SU-DHL-6 (cell line): ENCODE measurements around the gene CTSZ.

Experiments used
- H2AFZ ChIP-seq: fragments of 200-600 bp; sonication (generic); 2 replicates; pipeline ENCODE4 v1.6.1; 2014; ENCODE audit warnings: low read depth, mild to moderate bottlenecking, moderate library complexity, mixed read lengths, antibody characterized with exemption, low read length; ENCODE audit not compliant: severe bottlenecking
- H3F3A ChIP-seq: fragments of 200-600 bp; shearing (Covaris generic); 2 replicates; pipeline ENCODE4 v1.6.0; 2016; ENCODE audit warnings: antibody characterized with exemption, mild to moderate bottlenecking; ENCODE audit not compliant: insufficient read depth
- H3K27ac ChIP-seq: fragments of 200-600 bp; sonication (generic); 2 replicates; pipeline ENCODE4 v1.5.1; 2016; ENCODE audit warnings: low read depth, mild to moderate bottlenecking, low read length, moderate library complexity, mixed read lengths
- H3K27me3 ChIP-seq: fragments of 200-600 bp; sonication (generic), shearing (Covaris generic); 2 replicates; pipeline ENCODE4 v1.6.0; 2014; ENCODE audit warnings: mild to moderate bottlenecking, low read length
- H3K36me3 ChIP-seq: fragments of 200-600 bp; sonication (generic); 2 replicates; pipeline ENCODE4 v1.6.1; 2014; ENCODE audit warnings: mild to moderate bottlenecking, low read length, mixed read lengths
- H3K4me2 ChIP-seq: fragments of 300-600, 200-600 bp; shearing (Covaris generic), sonication (generic); 2 replicates; pipeline ENCODE4 v1.6.0; 2014; ENCODE audit warnings: low read length, low read depth, mild to moderate bottlenecking; ENCODE audit not compliant: poor library complexity, severe bottlenecking
- H3K4me3 ChIP-seq: fragments of 200-600 bp; sonication (generic); 2 replicates; pipeline ENCODE4 v1.5.1; 2014; ENCODE audit warnings: antibody characterized with exemption, low read length, mild to moderate bottlenecking, mixed read lengths; ENCODE audit not compliant: insufficient read depth, poor library complexity, severe bottlenecking
- H3K79me2 ChIP-seq: fragments of 200-600 bp; sonication (generic); 2 replicates; pipeline ENCODE4 v1.6.1; 2014; ENCODE audit warnings: mild to moderate bottlenecking, low read length, moderate library complexity; ENCODE audit not compliant: insufficient read depth
- H3K9ac ChIP-seq: fragments of 200-600 bp; sonication (generic); 2 replicates; pipeline ENCODE4 v1.7.0; 2014; ENCODE audit warnings: mild to moderate bottlenecking, low read length
- H3K9me2 ChIP-seq: fragments of 200-600 bp; sonication (generic); replicated peaks from 2 replicates; pipeline ENCODE4 v1.6.1; 2014; ENCODE audit warnings: low read length; ENCODE audit not compliant: insufficient read depth
- H3K9me3 ChIP-seq: fragments of 200-600 bp; sonication (generic); 2 replicates; pipeline ENCODE4 v1.6.1; 2014; ENCODE audit warnings: low read length, mixed read lengths; ENCODE audit not compliant: insufficient read depth
- H4K20me1 ChIP-seq: fragments of 200-600 bp; sonication (generic); 2 replicates; pipeline ENCODE4 v1.6.1; 2014; ENCODE audit warnings: low read depth, mild to moderate bottlenecking, antibody characterized with exemption, low read length, moderate library complexity, mixed read lengths
- EZH2phosphoT487 ChIP-seq: fragments of 200-600 bp; sonication (generic), shearing (Covaris generic); conservative IDR thresholded peaks from 2 replicates; pipeline ENCODE4 v1.6.1; 2018; ENCODE audit warnings: mild to moderate bottlenecking, antibody characterized with exemption, low read length, moderate library complexity, mixed read lengths
- TF ChIP-seq, protein P1 (sequence below): fragments of 200-600 bp; sonication (generic); IDR thresholded peaks from one replicate; pipeline ENCODE4 v1.5.1; 2017; ENCODE audit warnings: antibody characterized with exemption, mild to moderate bottlenecking, low read length, moderate library complexity; ENCODE audit not compliant: insufficient read depth, poor library complexity, severe bottlenecking

CTSZ gene

DNA sequence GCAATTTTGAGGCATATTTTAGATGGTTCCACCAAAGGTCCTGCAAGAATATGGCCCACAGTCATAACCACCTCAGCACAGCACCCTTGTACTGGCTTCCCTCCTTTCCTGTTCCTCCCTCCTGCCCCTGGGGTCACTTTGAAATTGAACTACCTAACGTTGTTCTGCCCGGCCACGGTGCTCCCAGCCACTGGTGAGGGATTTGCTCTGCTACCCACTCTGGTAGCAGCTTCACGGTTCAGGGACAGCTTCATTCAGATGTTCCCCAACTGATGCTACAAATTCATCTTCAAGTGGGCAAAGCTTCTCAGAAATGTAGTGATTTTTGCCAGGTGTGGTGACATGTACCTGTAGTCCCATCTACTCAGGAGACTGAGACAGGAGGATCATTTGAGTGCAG, 33.9 kb downstream of the CTSZ start:
- H3K27ac ChIP-seq = no peak overlapping the region
- H4K20me1 ChIP-seq = no peaks in the 10 kb centered on the region
- no peaks in the 10 kb centered on the region for H3K36me3 ChIP-seq
- 0 out of 2 replicates have a peak, but pooled peaks cover 3% of the 10 kb centered on the region for H3F3A ChIP-seq
- H2AFZ ChIP-seq = no peak overlapping the region
- H3K4me2 ChIP-seq = no peak overlapping the region
- H3K9me3 ChIP-seq = no peaks in the 10 kb centered on the region
- no peak for TF ChIP-seq EZH2phosphoT487
- TF ChIP-seq, protein P1, sequence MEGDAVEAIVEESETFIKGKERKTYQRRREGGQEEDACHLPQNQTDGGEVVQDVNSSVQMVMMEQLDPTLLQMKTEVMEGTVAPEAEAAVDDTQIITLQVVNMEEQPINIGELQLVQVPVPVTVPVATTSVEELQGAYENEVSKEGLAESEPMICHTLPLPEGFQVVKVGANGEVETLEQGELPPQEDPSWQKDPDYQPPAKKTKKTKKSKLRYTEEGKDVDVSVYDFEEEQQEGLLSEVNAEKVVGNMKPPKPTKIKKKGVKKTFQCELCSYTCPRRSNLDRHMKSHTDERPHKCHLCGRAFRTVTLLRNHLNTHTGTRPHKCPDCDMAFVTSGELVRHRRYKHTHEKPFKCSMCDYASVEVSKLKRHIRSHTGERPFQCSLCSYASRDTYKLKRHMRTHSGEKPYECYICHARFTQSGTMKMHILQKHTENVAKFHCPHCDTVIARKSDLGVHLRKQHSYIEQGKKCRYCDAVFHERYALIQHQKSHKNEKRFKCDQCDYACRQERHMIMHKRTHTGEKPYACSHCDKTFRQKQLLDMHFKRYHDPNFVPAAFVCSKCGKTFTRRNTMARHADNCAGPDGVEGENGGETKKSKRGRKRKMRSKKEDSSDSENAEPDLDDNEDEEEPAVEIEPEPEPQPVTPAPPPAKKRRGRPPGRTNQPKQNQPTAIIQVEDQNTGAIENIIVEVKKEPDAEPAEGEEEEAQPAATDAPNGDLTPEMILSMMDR = no peak
- no peaks in the 10 kb centered on the region for H3K79me2 ChIP-seq
- no peaks in the 10 kb centered on the region for H3K27me3 ChIP-seq
- H3K9ac ChIP-seq = no peak overlapping the region
- no peak overlapping the region for H3K4me3 ChIP-seq
- no peaks in the 10 kb centered on the region for H3K9me2 ChIP-seq

- Histone ChIP-seq H3K36me3 (no peaks in the 10 kb centered on the region), H3K9me2 (no peaks in the 10 kb centered on the region), H3K4me3 (no peak overlapping the region), H3K79me2 (no peaks in the 10 kb centered on the region), H3K9me3 (no peaks in the 10 kb centered on the region), H2AFZ (no peak overlapping the region), H4K20me1 (no peaks in the 10 kb centered on the region), H3K27ac (no peak overlapping the region), H3F3A (0 out of 2 replicates have a peak, but pooled peaks cover 3% of the 10 kb centered on the region), H3K9ac (no peak overlapping the region), H3K27me3 (no peaks in the 10 kb centered on the region), H3K4me2 (no peak overlapping the region)
- TF ChIP-seq, protein P1 = no peak
- TF ChIP-seq EZH2phosphoT487 = no peak
These were observed 35.6 kb downstream of the CTSZ start for GRCh38 chr20:58971429-58971828.

GRCh38 chr20:58970146-58970545, 36.9 kb downstream of the CTSZ start:
- Histone ChIP-seq H3K27me3 (no peaks in the 10 kb centered on the region), H3F3A (0 out of 2 replicates have a peak, but pooled peaks cover 3% of the 10 kb centered on the region), H3K9ac (no peak overlapping the region), H3K4me2 (no peak overlapping the region), H3K9me3 (no peaks in the 10 kb centered on the region), H3K79me2 (no peaks in the 10 kb centered on the region), H3K36me3 (no peaks in the 10 kb centered on the region), H3K27ac (no peak overlapping the region), H3K9me2 (no peaks in the 10 kb centered on the region), H4K20me1 (no peaks in the 10 kb centered on the region), H2AFZ (no peak overlapping the region), H3K4me3 (no peak overlapping the region)
- TF ChIP-seq EZH2phosphoT487 = no peak
- TF ChIP-seq, protein P1 = no peak
